Left lung (tissue), 14 donors: ENCODE measurements around the gene ELFN1. TPM values are rescaled to one million over a fixed set of nuclear protein-coding genes. Genes with fewer than 3 reads are reported as not detected.

Source experiments
- ATAC-seq: fragments of 200-7000 bp; cut with Tn5 transposase; one replicate; pipeline ENCODE4 v1.9.1; 2020; ENCODE audit warnings: moderate library complexity
- DNase-seq, 4 donors: peaks; one replicate each; pipeline ENCODE4 v3.0.0-alpha.2; 2013 to 2020
- H3K27ac ChIP-seq, 2 donors: fragments of 200-600 bp; sonication (generic) in 1 of 2; one replicate each; pipeline versions ENCODE4 v1.5.0 to v1.8.0; 2020 to 2021
- H3K27me3 ChIP-seq, 2 donors: fragments of 200-600 bp; sonication (generic) in 1 of 2; one replicate each; pipeline versions ENCODE4 v1.5.0 to v1.8.0; 2020 to 2021
- H3K36me3 ChIP-seq, 2 donors: fragments of 200-600 bp; sonication (generic) in 1 of 2; one replicate each; pipeline versions ENCODE4 v1.5.0 to v1.8.0; 2020 to 2021
- H3K4me1 ChIP-seq, 2 donors: fragments of 200-600 bp; one replicate each; pipeline ENCODE4 v1.8.0; 2021
- H3K4me3 ChIP-seq, 2 donors: fragments of 200-600 bp; sonication (generic) in 1 of 2; one replicate each; pipeline versions ENCODE4 v1.5.0 to v1.8.0; 2020 to 2021; ENCODE audit warnings: mild to moderate bottlenecking in 1 of 2
- H3K9me3 ChIP-seq, 2 donors: fragments of 200-600 bp; sonication (generic) in 1 of 2; one replicate each; pipeline versions ENCODE4 v1.5.0 to v1.8.0; 2020 to 2021
- intact Hi-C, 2 donors: fragments of 100-400 bp; cut with DNase I; formaldehyde crosslinking; loops; one replicate each; pipeline versions ENCODE4 v1.11.2 to v1.14.2; 2022
- long read RNA-seq, 12 donors: library from polyadenylated mRNA in 2 of 12; unstranded in 2 of 12; transcript quantifications; one replicate each; pipeline ENCODE4 v2.0.0 and lab custom pipeline, GENCODE V29; 2019 to 2026
- polyA plus RNA-seq, 6 donors: library from polyadenylated mRNA; unstranded; fragments of 120-200 nt; gene quantifications; one replicate each; pipeline ENCODE4 v1.2.1, GENCODE V29; 2013; ENCODE audit not compliant: insufficient read length in 6 of 6
- total RNA-seq, 2 donors: library from RNA; stranded (reverse); fragmentation: NEBNext Ultra II Directional; extraction: Animal tissue kit (Norgen Biotek cat#: 25700); gene quantifications; one replicate each; pipeline ENCODE4 v1.2.1, GENCODE V29; 2021
- TF ChIP-seq, protein P1 (sequence below), 2 donors: fragments of 200-600 bp; sonication (generic) in 1 of 2; IDR thresholded peaks; one replicate each; pipeline versions ENCODE4 v1.5.0 to v1.8.0; 2021; ENCODE audit warnings: antibody characterized with exemption in 2 of 2
- donor health status: DM: no; HTN: yes; CAD: no.
- donor health status: DM: no; HTN: no; CAD: no.

Gene ELFN1
- total RNA-seq = 1 to 10 TPM; 1.5 to 1.6 TPM
- 1 to 10 TPM; 1.9 to 4.0 (median 3.3) TPM for polyA plus RNA-seq
- long read RNA-seq, donor 1, partial matches to known transcripts = 0 of 2 reads
- long read RNA-seq, donor 1, other reads (novel, unspliced or antisense) = 0 of 2 reads
- long read RNA-seq, donor 2 = 0 reads
- long read RNA-seq, donor 3 = 0 reads
- long read RNA-seq, donor 4 = 0 reads
- long read RNA-seq, donor 5, partial matches to known transcripts = 0 of 1 reads
- long read RNA-seq, donor 5, other reads (novel, unspliced or antisense) = 0 of 1 reads
- long read RNA-seq, donor 6 = 0 reads
- long read RNA-seq, donor 7 = 0 reads
- long read RNA-seq, donor 8, partial matches to known transcripts = 0 of 1 reads
- long read RNA-seq, donor 8, other reads (novel, unspliced or antisense) = 0 of 1 reads
- long read RNA-seq, donor 9 = 0 reads
- long read RNA-seq, donor 10, partial matches to known transcripts = 0 of 1 reads
- long read RNA-seq, donor 10, other reads (novel, unspliced or antisense) = 1 of 1 reads
- long read RNA-seq, donor 11, partial matches to known transcripts = 0 of 3 reads
- long read RNA-seq, donor 11, other reads (novel, unspliced or antisense) = 0 of 3 reads
- long read RNA-seq, donor 12, partial matches to known transcripts = 0 of 1 reads
- long read RNA-seq, donor 12, other reads (novel, unspliced or antisense) = 0 of 1 reads

DNA sequence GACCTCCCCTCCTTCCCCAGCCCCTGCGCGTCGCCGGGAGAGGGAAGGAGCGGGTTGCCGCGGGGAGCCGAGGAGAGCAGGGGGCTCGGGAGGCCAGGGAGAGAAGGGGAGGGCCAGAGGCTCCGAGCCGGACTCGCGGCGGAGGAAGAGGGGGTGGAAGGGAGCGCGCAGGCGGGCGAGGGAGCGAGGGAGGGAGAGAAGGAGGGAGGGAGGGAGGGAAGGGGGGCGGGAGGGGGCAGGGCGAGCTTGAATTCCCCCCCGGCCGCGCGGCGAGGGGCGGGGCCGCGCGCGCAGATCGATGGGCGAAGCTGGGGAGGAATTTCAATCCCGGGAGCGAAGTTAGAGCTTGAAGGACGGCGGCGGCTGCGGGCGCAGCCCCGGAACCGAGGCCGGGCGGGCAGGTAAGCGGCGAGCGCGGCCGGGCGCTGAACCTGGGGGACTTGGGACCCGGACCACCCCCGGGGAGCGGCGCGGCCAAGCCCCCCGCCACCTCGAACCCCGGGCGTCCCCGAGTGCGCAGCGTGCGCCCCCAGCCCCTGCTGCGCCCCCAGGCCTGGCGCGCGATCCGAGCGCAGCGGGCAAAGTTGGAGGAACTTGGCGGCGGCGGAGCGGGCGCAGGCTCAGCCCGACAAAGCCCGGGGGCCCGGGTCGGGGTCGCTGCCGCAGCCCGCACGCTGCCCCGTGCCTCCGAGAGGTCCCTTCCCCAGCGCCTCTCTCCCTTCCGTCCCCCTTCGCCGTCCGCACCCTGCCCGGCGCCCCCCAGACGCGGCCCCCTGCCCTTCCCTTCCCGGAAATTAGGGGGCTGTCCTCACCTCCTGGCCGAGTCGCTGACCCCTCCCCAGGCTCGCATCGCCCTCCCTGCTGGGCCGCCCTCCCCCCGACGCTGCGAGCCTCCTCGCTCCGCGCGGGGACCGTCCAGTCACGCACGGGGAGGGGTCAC is at the start of gene ELFN1:
ELFN1 (plus strand) TSS at position 324 of the 940 bp plus-strand sequence. CDS start 74,320 bp downstream, outside the sequence.
- ATAC-seq = no peak
- peaks cover 53 to 100% of the 10 kb centered on the region in 2 donors for H3K27me3 ChIP-seq
- H3K4me3 ChIP-seq = no peak within 1 kb of the TSS
- intact Hi-C loops = loop anchor here in 1 of 2 donors (10.0 kb wide), 1 partner anchor 535 kb away; no protein-coding TSS in a partner anchor
- TF ChIP-seq, protein P1, sequence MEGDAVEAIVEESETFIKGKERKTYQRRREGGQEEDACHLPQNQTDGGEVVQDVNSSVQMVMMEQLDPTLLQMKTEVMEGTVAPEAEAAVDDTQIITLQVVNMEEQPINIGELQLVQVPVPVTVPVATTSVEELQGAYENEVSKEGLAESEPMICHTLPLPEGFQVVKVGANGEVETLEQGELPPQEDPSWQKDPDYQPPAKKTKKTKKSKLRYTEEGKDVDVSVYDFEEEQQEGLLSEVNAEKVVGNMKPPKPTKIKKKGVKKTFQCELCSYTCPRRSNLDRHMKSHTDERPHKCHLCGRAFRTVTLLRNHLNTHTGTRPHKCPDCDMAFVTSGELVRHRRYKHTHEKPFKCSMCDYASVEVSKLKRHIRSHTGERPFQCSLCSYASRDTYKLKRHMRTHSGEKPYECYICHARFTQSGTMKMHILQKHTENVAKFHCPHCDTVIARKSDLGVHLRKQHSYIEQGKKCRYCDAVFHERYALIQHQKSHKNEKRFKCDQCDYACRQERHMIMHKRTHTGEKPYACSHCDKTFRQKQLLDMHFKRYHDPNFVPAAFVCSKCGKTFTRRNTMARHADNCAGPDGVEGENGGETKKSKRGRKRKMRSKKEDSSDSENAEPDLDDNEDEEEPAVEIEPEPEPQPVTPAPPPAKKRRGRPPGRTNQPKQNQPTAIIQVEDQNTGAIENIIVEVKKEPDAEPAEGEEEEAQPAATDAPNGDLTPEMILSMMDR (IDR thresholded peaks at IDR 0.05) = no peak
- H3K36me3 ChIP-seq = no peaks in the 10 kb centered on the region
- DNase-seq = peak; percentile 31 to 85 (median 68)
- no peak within 1 kb of the TSS for H3K27ac ChIP-seq
- peaks cover 15 to 47% of the 10 kb centered on the region in 2 donors for H3K4me1 ChIP-seq
- H3K9me3 ChIP-seq = no peaks in the 10 kb centered on the region

DNA sequence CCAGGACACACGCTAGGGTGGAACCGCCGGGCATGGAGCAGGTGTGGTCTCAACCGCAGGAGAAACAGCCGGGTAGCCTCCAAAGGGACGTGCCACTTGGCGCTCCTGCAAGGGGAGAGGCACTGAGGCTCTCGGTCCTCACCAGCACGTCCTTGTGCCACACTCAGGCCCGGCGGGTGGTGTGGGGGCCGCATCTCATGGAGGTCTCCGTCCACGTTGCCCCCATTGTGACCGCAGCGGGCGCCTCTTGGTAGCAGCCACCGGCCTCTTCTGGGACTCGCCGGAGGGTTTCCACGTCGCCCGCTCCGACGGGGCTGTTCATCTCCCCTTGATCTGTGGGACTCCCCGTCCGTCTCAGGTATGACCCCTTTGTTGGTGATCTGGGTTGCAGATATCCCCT is 49.2 kb upstream of the ELFN1 start:
- no peak overlapping the region for H3K4me3 ChIP-seq
- no peak for ATAC-seq
- peaks cover 0 to 24% of the 10 kb centered on the region in 2 donors for H3K27me3 ChIP-seq
- peak in 1 of 4 donors; percentile 79 for DNase-seq
- H3K27ac ChIP-seq = no peak overlapping the region
- intact Hi-C loops = no loop called here
- no peaks in the 10 kb centered on the region for H3K4me1 ChIP-seq
- TF ChIP-seq, protein P1 (IDR thresholded peaks at IDR 0.05) = no peak
- no peaks in the 10 kb centered on the region for H3K9me3 ChIP-seq
- H3K36me3 ChIP-seq = no peaks in the 10 kb centered on the region

DNA sequence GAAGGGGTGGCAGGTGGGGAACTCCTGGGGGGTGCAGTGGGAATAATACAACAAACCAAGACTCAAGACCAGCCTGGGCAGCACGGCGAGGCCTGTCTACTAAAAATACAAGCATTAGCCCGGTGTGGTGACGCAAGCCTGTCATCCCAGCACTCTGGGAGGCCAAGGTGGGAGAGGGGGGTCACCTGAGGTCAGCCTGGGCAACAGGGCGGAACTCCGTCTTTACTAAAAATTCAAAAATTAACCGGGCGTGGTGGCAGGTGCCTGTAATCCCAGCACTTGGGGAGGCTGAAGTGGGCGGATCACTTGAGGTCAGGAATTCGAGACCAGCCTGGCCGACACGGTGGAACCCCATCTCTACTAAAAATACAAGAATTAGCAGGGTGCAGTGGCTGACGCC is 48.4 kb upstream of the ELFN1 start:
- Histone ChIP-seq H3K4me3 (no peak overlapping the region), H3K27ac (no peak overlapping the region), H3K36me3 (no peaks in the 10 kb centered on the region), H3K27me3 (peaks cover 0 to 24% of the 10 kb centered on the region in 2 donors), H3K9me3 (peaks cover 0 to 2% of the 10 kb centered on the region in 2 donors), H3K4me1 (no peaks in the 10 kb centered on the region)
- DNase-seq (peak in 1 of 4 donors; percentile 39), ATAC-seq (no peak)
- TF ChIP-seq, protein P1 (IDR thresholded peaks at IDR 0.05) = no peak
- intact Hi-C loops = no loop called here

DNA sequence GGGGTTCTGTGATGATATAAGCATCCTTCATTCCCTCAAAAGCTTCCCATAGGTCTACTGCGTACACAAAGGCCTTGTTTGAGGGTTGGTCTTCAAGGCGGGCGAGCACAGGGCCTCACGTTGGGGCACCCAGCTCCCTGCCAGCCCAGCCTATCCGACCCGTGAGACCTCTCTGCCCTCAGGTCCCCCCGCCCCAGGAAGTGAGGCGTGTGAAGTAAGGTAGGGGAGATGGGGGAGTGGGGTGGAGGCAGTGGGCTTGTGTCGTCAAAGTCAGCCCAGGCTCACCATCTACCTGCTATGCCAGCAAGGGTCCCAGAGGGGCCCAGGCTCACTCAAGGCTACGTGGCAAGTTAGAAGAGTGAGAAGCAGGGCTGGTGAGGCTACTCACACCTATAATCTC is 47.6 kb upstream of the ELFN1 start:
- DNase-seq (peak in 1 of 4 donors; percentile 61), ATAC-seq (no peak)
- H3K36me3 ChIP-seq = no peaks in the 10 kb centered on the region
- intact Hi-C loops = no loop called here
- H3K4me3 ChIP-seq = no peak overlapping the region
- TF ChIP-seq, protein P1 (IDR thresholded peaks at IDR 0.05) = no peak
- H3K4me1 ChIP-seq = no peaks in the 10 kb centered on the region
- H3K9me3 ChIP-seq = peaks cover 0 to 4% of the 10 kb centered on the region in 2 donors
- no peak overlapping the region for H3K27ac ChIP-seq
- H3K27me3 ChIP-seq = peaks cover 0 to 24% of the 10 kb centered on the region in 2 donors
